ENCODE data around the gene MYH14. TPM values are rescaled to one million over a fixed set of nuclear protein-coding genes. Genes with fewer than 3 reads are reported as not detected.

The MYH14 gene
- total RNA-seq, 1 donor from 2014 or later, result 99.3 TPM

- intact Hi-C loops (cut with DNase I), result no loop called here
- no peak for DNase-seq (ENCODE audit: missing footprints)
- ATAC-seq, result no peak
Observed at GRCh38 chr19:50248413-50248812, 45.0 kb downstream of the MYH14 start.

GRCh38 chr19:50248826-50249225, 45.4 kb downstream of the MYH14 start:
- intact Hi-C loops (cut with DNase I), result no loop called here

DNA sequence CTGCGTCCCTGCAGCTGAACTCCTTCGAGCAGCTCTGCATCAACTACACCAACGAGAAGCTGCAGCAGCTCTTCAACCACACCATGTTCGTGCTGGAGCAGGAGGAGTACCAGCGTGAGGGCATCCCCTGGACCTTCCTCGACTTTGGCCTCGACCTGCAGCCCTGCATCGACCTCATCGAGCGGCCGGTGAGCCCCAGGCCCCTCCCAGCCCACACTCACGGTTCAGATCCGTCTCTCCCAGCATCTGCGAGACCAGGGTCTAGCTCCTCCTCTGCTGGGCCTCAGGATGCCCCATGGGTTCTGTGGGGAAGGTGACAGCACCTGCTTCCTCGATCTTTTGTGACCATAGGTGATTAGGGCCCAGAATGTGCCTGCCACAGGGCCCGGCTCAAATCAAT, 46.2 kb downstream of the MYH14 start:
- ATAC-seq, result no peak
- no peak for DNase-seq (ENCODE audit: missing footprints)
- intact Hi-C loops (cut with DNase I), result no loop called here

More at GRCh38 chr19:50248826-50249225, 45.4 kb downstream of the MYH14 start:
- DNase-seq (ENCODE audit: missing footprints) (no peak), ATAC-seq (no peak)

DNA sequence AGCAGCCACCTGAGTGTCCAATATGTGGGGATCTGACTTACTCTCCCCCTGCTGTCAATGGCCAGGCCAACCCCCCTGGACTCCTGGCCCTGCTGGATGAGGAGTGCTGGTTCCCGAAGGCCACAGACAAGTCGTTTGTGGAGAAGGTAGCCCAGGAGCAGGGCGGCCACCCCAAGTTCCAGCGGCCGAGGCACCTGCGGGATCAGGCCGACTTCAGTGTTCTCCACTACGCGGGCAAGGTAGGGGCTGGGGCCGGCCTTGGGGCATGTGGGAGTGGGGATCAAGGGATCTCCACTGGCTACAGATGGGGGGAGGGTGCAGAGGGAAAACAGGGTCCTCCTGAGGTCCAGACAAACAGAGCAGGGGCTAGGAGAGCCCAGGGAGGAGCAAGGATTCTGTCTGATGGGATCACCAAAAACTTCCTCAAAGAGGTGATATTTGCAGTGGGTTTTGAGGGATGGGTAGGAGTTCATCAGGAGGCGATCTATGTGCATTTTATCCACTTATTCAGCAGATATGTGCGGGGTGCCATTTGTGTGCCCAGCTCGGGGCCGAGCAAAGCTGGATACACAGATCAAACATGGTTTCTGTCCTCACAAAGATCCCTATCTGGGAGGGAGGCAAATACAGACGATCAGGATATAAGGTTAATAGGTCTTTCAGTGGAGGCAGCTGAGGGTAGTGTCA, 47.2 kb downstream of the MYH14 start:
- intact Hi-C loops (cut with DNase I), result no loop called here
- no peak for ATAC-seq
- DNase-seq (ENCODE audit: missing footprints), result no peak

DNA sequence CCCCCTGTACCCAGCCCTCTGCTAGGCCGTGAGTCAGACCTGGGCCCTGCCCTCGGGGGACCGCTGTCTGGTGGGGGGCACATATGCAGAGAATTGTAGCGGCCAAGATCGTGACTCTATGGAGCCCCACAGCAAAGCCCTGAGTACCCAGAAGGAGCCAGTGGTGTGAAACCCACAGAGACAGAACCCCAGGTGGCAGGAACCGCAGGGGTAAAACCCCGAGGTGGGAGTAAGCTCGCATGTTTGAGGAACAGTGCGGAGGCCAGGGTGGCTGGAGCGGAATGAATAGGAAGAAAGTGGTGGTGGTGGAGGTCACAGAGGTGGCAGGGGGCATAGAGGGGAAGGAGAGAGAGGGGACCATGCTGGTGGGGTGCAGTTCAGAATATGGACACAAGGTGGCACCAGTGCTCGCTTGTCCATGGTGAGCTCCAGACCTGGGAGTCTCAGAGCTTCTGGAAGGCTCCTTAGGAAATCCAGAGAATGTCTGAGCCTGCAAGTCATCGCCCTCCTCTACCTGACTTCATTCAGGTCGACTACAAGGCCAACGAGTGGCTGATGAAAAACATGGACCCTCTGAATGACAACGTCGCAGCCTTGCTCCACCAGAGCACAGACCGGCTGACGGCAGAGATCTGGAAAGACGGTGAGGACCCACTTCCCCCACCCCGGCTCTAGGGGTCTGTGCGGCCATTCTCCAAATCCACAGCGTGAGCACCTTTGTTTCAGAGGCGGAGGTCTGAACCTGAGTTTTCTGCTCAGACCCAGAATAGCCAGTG, 48.9 kb downstream of the MYH14 start:
- intact Hi-C loops (cut with DNase I), result no loop called here
- ATAC-seq (no peak), DNase-seq (ENCODE audit: missing footprints) (no peak)

DNA sequence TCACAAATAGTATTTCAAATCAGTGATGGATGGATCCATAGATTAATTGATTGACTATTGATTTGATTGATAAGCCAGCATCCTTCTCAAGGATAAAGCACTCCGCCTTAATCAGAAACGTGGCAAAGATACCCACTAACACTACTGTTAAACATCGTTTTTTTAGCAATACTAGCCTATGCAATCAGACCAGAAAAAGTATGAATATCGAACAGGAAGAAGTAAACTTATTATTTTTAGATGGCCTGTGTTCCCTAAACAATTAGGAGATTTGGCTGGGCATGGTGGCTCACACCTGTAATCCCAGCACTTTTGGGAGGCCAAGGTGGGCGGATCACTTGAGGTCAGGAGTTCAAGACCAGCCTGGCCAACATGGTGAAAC, 49.5 kb downstream of the MYH14 start:
- intact Hi-C loops (cut with DNase I), result no loop called here
- ATAC-seq (no peak), DNase-seq (ENCODE audit: missing footprints) (no peak)

DNA sequence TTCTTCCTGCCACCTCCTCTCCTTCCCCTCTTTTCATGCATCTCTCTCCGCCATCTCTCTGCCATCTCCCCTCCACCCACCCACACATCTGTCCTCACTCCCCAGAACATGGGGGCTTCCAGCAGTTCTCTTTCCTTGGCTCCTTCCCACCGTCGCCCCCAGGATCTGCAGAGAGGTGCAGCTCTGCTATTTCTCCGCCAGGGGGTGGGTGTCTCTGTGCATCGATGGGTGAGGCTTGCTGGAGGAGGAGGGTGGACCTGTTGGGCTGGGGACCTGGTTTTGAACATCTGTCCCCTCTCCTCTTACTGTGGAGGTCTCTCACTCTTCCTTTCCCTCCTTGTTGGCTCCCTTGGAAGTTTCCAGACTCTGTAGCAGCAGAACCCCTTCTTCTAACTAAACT, 51.7 kb downstream of the MYH14 start:
- intact Hi-C loops (cut with DNase I), result no loop called here
- DNase-seq (ENCODE audit: missing footprints) (no peak), ATAC-seq (no peak)

- DNase-seq (ENCODE audit: missing footprints) (no peak), ATAC-seq (no peak)
- intact Hi-C loops (cut with DNase I), result no loop called here
Observed at GRCh38 chr19:50257141-50257540, 53.7 kb downstream of the MYH14 start.

DNA sequence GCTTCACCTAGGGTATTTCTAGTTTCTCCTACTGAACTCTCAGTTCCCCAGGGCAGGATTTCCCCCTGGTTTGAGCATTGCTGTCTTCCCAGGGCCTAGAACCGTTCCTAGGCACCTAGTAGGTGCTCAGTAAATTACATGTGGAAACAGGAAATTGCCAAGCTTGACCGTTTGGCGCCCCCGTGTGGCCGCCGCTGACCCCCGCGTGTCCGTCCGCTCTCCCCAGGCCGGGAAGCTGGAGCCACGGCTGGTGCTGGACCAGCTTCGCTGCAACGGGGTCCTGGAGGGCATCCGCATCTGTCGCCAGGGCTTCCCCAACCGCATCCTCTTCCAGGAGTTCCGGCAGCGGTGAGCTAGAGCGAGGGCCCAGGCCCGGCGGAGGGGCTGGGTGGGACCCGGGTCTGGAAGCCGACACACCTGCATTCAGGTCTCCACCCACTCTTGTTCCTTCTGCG, 55.5 kb downstream of the MYH14 start:
- intact Hi-C loops (cut with DNase I), result no loop called here
- DNase-seq (ENCODE audit: missing footprints) (no peak), ATAC-seq (no peak)

- intact Hi-C loops (cut with DNase I), result no loop called here
- ATAC-seq, result no peak
- no peak for DNase-seq (ENCODE audit: missing footprints)
Observed at GRCh38 chr19:50261446-50261970, 58.1 kb downstream of the MYH14 start.

GRCh38 chr19:50263176-50263575, 59.8 kb downstream of the MYH14 start:
- ATAC-seq, result no peak
- DNase-seq (ENCODE audit: missing footprints), result no peak
- intact Hi-C loops (cut with DNase I), result no loop called here

GRCh38 chr19:50264483-50265186, 61.2 kb downstream of the MYH14 start:
- DNase-seq (ENCODE audit: missing footprints), result no peak
- intact Hi-C loops (cut with DNase I), result no loop called here
- ATAC-seq, result no peak

DNA sequence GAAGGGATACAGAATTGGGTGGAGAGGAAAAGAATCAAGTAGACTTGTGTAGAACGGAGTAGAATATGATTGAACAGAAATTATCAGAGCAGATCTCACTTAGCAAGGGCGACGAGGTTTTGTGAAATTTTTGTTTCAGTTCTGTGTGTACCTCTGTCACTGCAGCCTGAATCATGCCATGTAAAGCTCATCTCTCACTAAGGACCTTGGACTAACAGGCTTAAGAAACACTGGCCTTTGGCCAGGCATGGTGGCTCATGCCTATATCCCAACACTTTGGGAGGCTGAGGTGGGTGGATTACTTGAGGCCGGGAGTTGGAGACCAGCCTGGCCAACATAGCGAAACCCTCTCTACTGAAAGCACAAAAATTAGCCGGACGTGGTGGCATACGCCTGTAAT, 62.6 kb downstream of the MYH14 start:
- ATAC-seq (no peak), DNase-seq (ENCODE audit: missing footprints) (no peak)
- intact Hi-C loops (cut with DNase I), result no loop called here

GRCh38 chr19:50266896-50267295, 63.5 kb downstream of the MYH14 start:
- peak; percentile 21 for ATAC-seq
- intact Hi-C loops (cut with DNase I), result no loop called here
- no peak for DNase-seq (ENCODE audit: missing footprints)

DNA sequence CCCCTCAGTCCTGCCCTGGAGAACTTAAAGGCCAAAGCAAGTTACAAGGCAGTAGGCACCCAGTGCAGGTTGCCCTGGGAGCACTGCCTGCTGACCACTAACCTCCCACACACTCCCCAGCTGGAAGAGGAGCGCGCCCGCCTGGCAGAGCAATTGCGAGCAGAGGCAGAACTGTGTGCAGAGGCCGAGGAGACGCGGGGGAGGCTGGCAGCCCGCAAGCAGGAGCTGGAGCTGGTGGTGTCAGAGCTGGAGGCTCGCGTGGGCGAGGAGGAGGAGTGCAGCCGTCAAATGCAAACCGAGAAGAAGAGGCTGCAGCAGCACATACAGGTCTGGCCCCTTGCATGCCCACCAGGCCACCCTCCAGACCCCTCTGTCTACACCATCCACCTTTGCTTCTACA, 64.6 kb downstream of the MYH14 start:
- DNase-seq (ENCODE audit: missing footprints) (no peak), ATAC-seq (no peak)
- intact Hi-C loops (cut with DNase I), result no loop called here

DNA sequence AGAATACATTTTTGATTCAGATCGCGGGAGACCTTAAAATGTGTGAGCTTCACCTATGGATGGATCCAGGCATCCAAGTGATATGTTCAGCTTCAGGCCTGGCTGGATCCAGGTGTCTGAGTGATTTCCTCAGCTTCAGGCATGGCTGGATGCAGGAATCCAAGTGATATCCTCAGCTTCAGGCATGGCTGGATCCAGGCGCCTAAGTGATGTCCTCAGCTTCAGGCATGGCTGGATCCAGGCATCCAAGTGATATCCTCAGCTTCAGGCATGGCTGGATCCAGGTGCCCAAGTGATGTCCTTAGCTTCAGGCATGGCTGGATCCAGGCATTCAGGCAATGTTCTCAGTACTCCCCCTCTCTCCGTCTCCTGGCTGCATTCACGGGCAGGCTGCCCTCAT, 65.1 kb downstream of the MYH14 start:
- intact Hi-C loops (cut with DNase I), result no loop called here
- DNase-seq (ENCODE audit: missing footprints) (no peak), ATAC-seq (no peak)

DNA sequence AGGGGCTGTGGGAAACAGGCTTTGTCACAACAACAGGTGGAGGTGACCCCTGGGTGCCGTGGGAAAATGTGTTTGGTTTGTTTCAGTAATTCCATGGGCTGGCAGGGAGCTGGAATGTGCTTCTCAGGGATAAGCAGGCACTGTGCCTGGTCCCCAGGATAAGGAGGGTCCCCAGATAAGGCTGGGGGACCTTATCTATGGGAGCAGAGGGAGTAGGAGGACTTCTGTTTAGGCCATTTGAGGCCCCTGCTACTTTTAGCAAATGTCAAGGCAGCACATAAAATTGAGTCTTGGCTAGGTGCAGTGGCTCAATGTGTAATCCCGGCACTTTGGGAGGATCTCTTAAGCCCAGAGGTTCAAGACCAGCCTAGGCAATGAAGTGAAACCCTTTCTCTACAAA, 66.2 kb downstream of the MYH14 start:
- intact Hi-C loops (cut with DNase I), result no loop called here
- DNase-seq (ENCODE audit: missing footprints) (no peak), ATAC-seq (no peak)

DNA sequence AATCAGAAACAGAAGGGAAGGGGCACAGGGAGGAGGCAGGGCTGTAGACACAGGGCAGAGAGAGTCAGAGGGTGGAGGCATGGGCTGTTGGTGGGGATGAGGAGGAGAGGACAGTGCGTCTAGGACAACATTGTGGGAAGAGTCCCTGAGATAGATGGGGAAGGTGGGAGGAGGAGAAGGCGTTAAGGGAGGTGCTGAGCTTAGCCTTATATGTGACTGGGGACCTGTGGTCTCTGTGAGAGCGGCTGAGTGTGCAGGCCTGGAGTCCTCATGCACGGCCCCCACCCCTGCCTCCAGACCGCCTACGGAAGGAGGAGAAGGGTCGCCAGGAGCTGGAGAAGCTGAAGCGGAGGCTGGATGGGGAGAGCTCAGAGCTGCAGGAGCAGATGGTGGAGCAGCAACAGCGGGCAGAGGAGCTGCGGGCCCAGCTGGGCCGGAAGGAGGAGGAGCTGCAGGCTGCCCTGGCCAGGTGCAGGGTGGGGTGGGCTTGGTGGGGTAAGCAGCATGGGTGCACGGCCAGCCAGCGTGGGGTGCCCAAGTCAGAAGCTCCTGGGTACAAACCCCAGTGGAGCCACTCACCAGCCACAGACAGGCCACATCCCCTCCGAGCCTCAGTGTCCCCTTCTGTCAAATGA, 69.0 kb downstream of the MYH14 start:
- no peak for DNase-seq (ENCODE audit: missing footprints)
- ATAC-seq, result no peak
- intact Hi-C loops (cut with DNase I), result no loop called here

DNA sequence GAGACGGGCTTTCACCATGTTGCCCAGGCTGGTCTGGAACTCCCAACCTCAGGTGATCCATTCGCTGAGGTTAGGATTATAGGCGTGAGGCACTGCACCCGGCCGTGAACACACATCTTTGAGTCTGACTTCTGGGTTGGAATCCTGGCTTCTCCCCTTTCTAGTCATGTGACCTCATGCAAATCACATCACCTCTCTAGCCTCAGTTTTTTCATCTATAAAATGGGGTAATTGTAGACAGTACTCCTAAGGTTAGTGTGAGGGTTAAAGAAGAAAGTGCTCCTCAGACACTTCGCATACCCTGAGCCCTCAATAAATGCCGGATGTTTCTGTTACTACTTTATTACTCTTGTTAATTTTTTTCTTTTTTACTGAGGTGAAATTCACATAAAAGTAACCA, 70.4 kb downstream of the MYH14 start:
- DNase-seq (ENCODE audit: missing footprints), result no peak
- ATAC-seq, result no peak
- intact Hi-C loops (cut with DNase I), result no loop called here
